Kidney capillary endothelial cell (primary cell): Measurements from ENCODE around the gene SLC25A51.
A peak's percentile ranks its signal among the peaks of the same experiment; 100 is the strongest.
"Not testable (repeated sequence)": the region's sequence is repeated elsewhere in the genome, so short reads cannot be mapped to it uniquely, and the experiment has no call there.

Source experiments
- DNase-seq: peaks from one replicate; pipeline ENCODE4 v3.0.0-alpha.2; 2018; ENCODE audit warnings: low spot score

Gene SLC25A51

GRCh38 chr9:37902796-37903646, 906 bp downstream of the SLC25A51 start:
- peak; percentile 41 for DNase-seq

DNA sequence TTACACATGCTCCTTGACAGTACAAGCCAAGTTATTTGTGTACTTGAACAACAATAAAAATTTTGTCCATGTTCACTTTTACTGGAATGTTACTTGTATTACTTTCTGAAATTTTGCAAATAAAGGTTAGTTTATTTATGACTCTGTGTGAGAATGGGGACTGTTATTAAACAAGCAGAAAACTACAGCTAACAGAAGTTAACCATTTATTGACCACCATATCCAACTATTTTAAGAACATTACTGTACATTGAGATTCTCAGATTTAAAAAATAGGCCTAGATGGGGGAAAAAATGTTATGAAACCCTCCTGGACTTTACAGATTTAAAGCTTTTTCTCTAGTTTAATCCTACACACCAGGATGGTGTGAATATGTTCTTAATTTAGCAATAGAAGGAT, 1.8 kb downstream of the SLC25A51 start:
- DNase-seq, result no peak

DNA sequence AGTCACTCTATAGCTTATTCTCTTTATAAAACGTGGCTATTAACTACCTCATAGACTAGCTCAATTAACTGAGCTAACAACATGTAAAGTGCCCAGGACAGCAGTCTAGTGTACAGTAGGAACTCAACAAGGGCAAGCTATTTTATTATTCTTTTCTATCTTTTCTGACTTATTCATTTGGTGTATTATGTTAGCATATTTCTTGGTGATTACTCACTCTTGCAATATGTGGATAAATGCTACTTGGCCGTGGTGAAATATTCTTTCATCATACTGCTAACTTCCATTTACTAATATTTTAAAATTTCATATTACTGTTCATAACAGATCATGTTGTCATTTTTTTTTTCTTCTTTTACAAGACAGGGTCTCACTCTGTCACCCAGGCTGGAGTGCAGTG, 4.9 kb downstream of the SLC25A51 start:
- no peak for DNase-seq

GRCh38 chr9:37897665-37898064, 6.3 kb downstream of the SLC25A51 start:
- no peak for DNase-seq

GRCh38 chr9:37892063-37892462, 11.9 kb downstream of the SLC25A51 start:
- no peak for DNase-seq

DNA sequence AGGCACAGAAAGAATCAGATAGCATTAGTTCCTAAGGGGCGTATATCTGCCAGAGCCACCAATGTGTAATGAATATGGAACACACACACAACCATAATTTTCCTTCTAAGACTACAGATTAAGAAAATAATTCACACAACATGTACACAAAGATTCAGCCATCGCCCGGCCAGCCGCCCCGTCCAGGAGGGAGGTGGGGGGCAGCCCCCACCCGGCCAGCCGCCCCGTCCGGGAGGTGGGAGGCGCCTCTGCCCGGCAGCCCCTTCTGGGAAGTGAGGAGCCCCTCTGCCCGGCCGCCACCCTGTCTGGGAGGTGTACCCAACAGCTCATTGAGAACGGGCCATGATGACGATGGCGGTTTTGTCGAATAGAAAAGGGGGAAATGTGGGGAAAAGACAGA, 12.9 kb downstream of the SLC25A51 start:
- not testable (repeated sequence) for DNase-seq

DNA sequence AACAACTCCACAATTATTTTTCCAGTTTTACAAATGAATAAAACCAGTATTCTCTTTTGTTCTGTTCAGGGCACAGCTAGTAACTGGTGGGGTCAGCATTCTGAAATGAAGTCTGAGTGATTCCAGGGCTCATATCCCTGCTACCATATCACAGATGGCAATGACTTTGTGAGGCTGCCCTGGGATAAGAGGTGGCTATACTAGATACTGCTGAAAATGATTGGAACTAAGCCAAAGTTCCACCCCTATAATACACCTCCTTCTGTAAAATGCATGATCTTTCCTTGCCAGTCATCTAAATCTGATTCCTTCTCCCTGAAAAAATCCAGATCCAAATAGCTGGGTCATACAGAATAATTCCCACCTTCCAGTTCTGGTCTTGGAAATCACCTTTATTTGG, 14.4 kb downstream of the SLC25A51 start:
- no peak for DNase-seq

DNA sequence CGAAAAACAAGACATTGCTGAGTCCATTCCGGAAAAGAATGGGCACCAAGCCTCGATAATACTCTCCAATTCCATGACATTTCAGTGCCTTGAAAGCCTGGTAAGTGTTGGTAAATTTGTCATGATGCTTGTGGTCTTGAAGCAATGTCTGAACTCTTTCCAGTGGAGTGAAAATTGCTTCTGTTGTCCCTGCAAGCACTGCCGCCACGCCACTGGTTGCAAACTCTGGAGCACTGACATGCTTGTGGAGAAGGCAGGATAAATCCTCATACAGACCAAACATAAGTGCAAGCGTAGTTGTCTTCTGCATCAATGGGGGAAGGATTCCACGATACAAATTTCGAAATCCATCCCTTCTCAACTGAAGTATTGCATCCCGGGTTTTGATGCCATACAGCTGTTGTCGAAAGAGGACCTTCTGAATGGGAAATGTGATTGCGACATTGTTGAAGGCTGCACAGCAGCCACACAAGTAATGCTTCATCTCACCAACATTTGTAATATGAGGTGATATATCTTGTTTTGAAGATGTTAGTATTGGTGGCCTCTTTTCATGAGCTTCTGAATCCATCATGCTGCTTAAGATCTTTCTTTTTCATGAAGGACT, 15.8 kb downstream of the SLC25A51 start:
- not testable (repeated sequence) for DNase-seq

DNA sequence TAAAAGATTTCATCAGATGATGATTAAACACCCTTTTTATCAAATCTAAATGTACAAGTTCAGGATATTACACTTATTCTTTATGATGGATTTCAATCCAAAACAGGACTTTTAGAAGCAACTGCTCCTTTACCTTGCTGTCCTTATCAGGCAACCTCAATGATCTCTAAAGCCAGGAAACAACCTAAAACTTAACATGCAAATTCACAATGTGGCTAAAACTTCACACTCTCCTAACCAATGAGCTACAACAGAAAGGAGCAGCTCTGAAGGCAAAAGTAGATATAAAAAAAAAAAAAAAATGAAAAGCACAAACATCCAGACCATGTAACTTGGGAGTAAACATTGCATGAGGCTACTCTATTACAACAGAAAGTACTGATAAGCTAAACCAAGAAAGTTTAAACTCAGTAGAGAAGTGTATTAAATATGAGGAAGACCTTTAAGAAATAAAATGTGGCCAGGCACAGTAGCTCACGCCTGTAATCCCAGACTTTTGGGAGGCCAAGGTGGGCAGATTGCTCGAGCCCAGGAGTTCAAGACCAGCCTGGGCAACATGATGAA, 22.9 kb downstream of the SLC25A51 start:
- DNase-seq, result no peak

DNA sequence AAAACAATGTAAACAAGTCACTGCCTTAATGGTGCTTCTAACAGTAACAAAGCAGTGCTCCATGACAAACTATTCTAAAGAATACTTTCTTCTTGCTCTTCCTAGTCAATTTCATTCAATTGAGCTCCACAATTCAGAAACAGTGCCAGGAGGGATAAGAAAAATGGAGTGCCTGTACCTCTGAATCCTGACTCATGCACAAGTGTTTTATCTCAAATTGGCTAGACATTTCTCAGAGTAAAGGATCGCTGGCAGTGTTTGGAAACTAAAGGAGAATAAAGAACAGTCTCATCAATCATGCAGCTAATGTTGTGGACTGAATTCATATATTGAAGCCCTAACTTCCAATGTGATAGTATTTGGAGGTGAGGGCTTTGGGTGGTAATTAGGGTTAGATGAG, 27.6 kb downstream of the SLC25A51 start:
- DNase-seq, result no peak

DNA sequence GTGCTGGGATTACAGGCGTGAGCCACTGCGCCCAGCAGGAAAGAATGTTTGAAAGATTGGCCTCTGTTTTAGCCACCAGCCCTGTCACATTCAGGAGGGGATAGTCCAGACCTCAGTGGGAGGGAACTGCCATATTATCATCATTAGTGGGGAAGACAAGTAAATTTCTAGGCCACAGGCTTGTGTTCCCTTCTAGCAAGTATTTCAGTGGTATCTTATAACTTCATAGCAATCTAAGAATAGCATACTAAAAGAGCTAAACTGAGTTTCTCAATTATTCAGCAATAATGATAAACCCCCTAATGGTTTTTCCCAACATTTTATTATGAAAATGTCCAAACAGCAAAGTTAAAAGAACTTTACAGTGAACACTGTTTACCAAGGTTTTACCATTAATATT, 30.0 kb downstream of the SLC25A51 start:
- DNase-seq, result no peak

DNA sequence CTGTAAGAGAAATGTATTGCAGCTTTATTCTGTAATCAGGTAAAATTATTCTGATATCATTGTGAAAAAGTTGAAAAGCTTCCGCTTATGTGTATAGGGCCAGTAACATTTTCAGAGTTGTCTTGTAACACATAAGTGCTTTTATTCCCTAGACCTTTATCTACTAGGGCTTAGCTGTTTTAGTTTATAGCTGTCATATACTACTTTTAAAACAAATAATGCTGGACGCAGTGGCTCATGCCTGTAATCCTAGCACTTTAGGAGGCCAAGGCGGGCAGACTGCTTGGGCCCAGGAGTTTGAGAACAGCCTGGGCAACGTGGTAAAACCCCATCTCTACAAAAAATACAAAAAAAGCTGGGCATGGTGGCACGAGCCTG, 33.1 kb downstream of the SLC25A51 start:
- DNase-seq, result no peak

GRCh38 chr9:37870081-37870798, 33.7 kb downstream of the SLC25A51 start:
- no peak for DNase-seq

DNA sequence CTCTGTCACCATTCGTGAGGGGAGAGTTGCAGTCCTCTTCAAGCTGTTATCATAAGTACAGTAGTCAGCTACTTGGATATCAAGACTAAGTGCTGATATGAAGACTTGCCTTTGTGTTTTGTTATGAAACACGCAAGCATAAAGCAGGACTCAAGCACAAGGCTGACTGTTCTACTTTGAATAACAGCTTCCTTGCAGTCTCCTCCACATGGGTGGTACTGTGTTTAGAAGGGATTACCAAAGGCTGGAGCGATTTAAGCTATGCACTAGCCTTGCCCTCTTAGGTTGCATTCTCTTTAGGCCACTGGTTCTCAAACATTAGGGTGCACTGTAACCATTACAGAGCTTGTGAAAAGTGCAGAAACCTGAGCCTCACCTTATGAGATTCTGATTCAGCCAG, 41.4 kb downstream of the SLC25A51 start:
- DNase-seq, result no peak

DNA sequence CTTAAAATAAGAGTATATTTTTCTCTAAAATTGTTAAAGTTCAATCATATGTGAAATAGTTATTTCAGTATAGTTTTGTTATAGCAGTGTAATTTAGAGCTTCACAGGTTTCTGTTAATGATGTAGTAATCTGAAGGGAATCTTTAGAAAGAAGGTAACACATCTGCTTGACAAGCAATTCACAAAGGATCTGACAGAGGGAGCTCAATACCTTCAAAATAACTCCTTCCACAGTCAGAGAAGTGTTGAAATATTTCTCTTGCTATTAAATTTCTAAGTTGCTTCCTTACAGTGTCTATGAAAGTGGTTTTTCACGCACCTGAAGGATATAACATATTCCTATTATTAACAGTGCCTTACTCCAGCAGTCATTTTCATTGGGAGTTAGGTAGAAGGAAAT, 44.9 kb downstream of the SLC25A51 start:
- no peak for DNase-seq

DNA sequence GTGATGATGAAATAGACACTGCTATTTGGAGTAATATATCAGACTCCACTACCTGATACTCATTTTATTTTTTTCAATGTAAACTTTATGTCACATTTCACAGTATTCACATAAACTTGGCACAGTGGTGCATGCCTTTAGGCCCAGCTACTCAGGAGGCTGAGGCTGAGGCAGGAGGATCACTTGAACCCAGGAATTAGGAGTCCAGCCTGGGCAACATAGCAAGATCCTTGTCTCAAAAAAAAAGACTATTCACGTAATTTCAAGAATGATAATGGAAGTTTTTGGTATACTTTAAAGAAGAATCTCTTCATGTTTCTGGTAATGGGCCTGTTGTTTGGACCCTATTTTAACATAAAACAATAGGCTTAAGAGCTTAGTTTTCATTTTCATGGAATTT, 47.4 kb downstream of the SLC25A51 start:
- no peak for DNase-seq

DNA sequence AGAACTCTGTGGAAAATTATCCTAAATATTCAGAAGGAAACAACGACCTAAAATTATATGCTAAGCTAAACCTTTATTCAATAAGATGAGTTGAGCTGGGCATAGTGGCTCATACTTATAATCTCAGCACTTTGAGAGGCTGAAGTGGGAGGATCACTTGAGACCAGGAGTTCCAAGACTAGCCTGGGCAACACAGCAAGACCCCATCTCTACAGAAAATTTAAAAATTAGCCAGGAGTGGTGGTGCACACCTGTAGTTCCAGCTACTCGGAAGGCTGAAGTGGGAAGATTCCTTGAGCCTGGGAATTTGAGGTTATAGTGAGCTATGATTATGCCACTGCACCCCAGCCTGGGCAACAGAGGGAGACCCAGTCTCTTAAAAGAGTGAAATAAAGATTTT, 51.7 kb downstream of the SLC25A51 start:
- DNase-seq, result no peak

DNA sequence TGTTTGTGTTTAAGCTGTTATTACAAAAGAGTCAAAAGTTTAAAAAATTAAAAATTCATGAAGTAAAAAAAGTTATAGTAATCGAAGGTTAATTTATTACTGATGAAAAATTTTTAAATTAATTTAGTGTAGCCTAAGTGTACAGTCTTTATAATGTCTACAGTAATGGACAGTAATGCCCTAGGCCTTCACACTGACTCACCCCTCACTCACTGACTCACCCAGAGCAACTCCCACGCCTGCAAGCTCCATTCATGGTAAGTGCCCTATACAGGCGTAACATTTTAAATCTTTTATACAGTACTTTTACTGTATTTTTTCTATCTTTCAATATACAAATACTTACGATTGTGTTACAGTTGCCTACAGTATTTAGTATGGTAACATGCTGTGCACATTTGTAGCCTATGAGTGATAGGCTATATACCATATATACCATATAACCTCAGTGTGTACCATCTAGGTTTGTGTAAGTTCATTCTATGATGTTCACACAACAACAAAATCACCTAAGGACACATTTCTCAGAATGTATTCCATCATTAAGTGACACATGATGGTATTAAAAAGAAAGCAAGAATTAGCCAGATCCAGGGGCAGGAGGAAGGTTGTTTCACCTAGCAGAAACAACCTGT, 63.2 kb downstream of the SLC25A51 start:
- peak; percentile 67 for DNase-seq

DNA sequence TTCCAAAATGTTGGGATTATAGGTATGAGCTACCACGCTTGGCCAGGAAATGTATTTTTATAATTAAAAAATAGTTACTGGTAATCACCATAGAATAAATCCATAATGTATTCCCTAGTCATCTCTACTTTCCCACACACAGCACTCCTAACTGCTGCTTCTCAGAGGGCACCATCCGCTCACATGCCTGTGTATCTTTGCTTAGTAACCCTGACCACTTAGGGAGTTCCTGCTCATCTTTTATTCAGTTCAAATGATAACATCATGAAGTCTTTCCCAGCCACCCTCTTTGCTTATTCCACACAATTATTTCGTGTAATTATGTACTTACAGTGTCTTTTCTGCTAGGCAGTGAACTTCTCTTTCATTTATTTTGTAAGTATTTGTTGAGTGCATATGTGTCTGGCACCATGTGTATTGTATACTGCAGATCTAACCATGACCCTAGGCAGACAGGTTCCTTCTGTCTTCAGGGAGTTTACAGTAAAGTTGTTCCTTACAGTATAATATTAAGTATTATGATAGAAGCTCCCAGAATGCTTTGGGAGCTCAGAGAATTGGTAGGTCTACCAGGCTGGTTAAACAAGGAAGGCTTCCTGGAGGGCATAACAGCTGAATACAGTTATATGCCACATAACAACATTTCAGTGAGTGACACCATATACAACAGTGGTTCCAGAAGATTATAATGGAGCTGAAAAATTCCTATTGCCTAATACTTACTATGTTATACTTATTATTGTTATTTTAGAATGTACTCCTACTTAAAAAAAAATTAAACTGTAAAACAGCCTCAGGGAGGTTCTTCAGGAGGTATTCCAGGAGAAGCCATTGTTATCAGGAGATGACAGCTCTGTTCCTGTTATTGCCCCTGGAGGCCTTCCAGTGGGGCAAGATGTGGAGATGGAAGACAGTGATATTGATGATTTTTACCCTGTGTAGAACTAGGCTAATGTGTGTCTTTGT, 64.1 kb downstream of the SLC25A51 start:
- no peak for DNase-seq
